K562 (cell line): ENCODE results near the gene PTCH2. TPM values are rescaled to one million over a fixed set of nuclear protein-coding genes. Genes with fewer than 3 reads are reported as not detected.
A peak's percentile ranks its signal among the peaks of the same experiment; 100 is the strongest.

Source experiments
- CC2D1A ChIP-seq: fragments of 450-650 bp; IDR thresholded peaks from 2 replicates; pipeline ENCODE4 v1.6.1; 2017; ENCODE audit warnings: mild to moderate bottlenecking
- CEBPG ChIP-seq, 3 experiments: fragments of 200-800 bp in 1 of 3; sonication (Bioruptor generic) in 1 of 3; sonication (generic) in 1 of 3; formaldehyde crosslinking in 1 of 3; IDR thresholded peaks in 2 of 3; conservative IDR thresholded peaks in 1 of 3; 2 replicates each; pipeline versions ENCODE4 v1.6.1 to v1.8.0; 2016 to 2022; ENCODE audit warnings: missing compliant biosample characterization in 2 of 3, missing genetic modification characterization in 2 of 3, mild to moderate bottlenecking in 1 of 3, missing genetic modification reagents in 1 of 3
- COPS2 ChIP-seq: fragments of 450-650 bp; conservative IDR thresholded peaks from 2 replicates; pipeline ENCODE4 v1.6.1; 2016; ENCODE audit warnings: mild to moderate bottlenecking, moderate library complexity
- CREB3 ChIP-seq: fragments of 450-650 bp; conservative IDR thresholded peaks from 2 replicates; pipeline ENCODE4 v1.6.1; 2016; ENCODE audit warnings: missing genetic modification characterization, low read depth, mild to moderate bottlenecking, missing compliant biosample characterization, moderate library complexity
- DPF2 ChIP-seq: fragments of 450-650 bp; IDR thresholded peaks from 2 replicates; pipeline ENCODE4 v1.6.1; 2016
- E2F3 ChIP-seq: fragments of 250-450 bp; sonication (Bioruptor Pico); IDR thresholded peaks from 2 replicates; pipeline ENCODE4 v1.4.0; 2020; ENCODE audit warnings: mild to moderate bottlenecking
- FOXA3 ChIP-seq, 2 experiments: fragments of 450-650 bp in 1 of 2; sonication (generic) in 1 of 2; formaldehyde crosslinking; IDR thresholded peaks in 1 of 2; conservative IDR thresholded peaks in 1 of 2; 2 replicates each; pipeline versions ENCODE4 v1.4.0 to v1.8.0; 2020 to 2022; ENCODE audit warnings: mild to moderate bottlenecking in 2 of 2, missing genetic modification reagents in 1 of 2
- FOXP1 ChIP-seq: sonication (generic); formaldehyde crosslinking; IDR thresholded peaks from 2 replicates; pipeline ENCODE4 v1.8.0; 2022; ENCODE audit warnings: mild to moderate bottlenecking, missing genetic modification reagents
- GTF2F1 ChIP-seq: IDR thresholded peaks from 2 replicates; pipeline ENCODE4 v1.6.1; 2011; ENCODE audit warnings: low read depth, low read length, improper control_type of control experiment
- HMG20A ChIP-seq: fragments of 450-650 bp; formaldehyde crosslinking; conservative IDR thresholded peaks from 2 replicates; pipeline ENCODE4 v1.4.0; 2020; ENCODE audit warnings: mild to moderate bottlenecking, mixed read lengths
- JUND ChIP-seq, 2 experiments: IDR thresholded peaks; 2 replicates in 1 of 2; 3 replicates in 1 of 2; pipeline ENCODE4 v1.6.1; 2011; ENCODE audit warnings: borderline replicate concordance in 2 of 2, low read depth in 2 of 2, low read length in 2 of 2, improper control_type of control experiment in 1 of 2, missing biosample characterization in 1 of 2, missing genetic modification characterization in 1 of 2, missing genetic modification reagents in 1 of 2
- KLF1 ChIP-seq: fragments of 450-650 bp; IDR thresholded peaks from 2 replicates; pipeline ENCODE4 v1.6.1; 2016; ENCODE audit warnings: missing genetic modification characterization, missing compliant biosample characterization
- MNT ChIP-seq, 2 experiments: fragments of 450-650 bp; conservative IDR thresholded peaks; 2 replicates each; pipeline ENCODE4 v1.6.1; 2017; ENCODE audit warnings: mild to moderate bottlenecking in 2 of 2, moderate library complexity in 2 of 2
- PHB ChIP-seq: fragments of 250-450 bp; sonication (Bioruptor Pico); IDR thresholded peaks from 2 replicates; pipeline ENCODE4 v1.5.0; 2021
- PML ChIP-seq: IDR thresholded peaks from 2 replicates; pipeline ENCODE4 v1.6.1; 2012; ENCODE audit warnings: low read length, inconsistent platforms
- POU5F1 ChIP-seq: fragments of 150-350 bp; IDR thresholded peaks from 2 replicates; pipeline ENCODE4 v1.6.1; 2014; ENCODE audit warnings: borderline replicate concordance, low read length, low read depth, mild to moderate bottlenecking; ENCODE audit not compliant: partially characterized antibody
- TAF7 ChIP-seq: fragments of 450-650 bp; IDR thresholded peaks from 2 replicates; pipeline ENCODE4 v1.6.1; 2016; ENCODE audit warnings: missing genetic modification characterization, missing compliant biosample characterization
- XRCC3 ChIP-seq: fragments of 450-650 bp; IDR thresholded peaks from 2 replicates; pipeline ENCODE4 v1.6.1; 2017; ENCODE audit warnings: mild to moderate bottlenecking, moderate library complexity
- ZKSCAN1 ChIP-seq: fragments of 150-350 bp; IDR thresholded peaks from 2 replicates; pipeline ENCODE4 v1.6.1; 2016; ENCODE audit warnings: low read depth, low read length
- ZNF23 ChIP-seq: fragments of 250-450 bp; sonication (Bioruptor Pico); IDR thresholded peaks from 2 replicates; pipeline ENCODE4 v1.4.0; 2020; ENCODE audit warnings: mild to moderate bottlenecking
- ZNF668 ChIP-seq: fragments of 250-450 bp; sonication (Bioruptor Pico); IDR thresholded peaks from 2 replicates; pipeline ENCODE4 v1.8.0; 2022; ENCODE audit warnings: mild to moderate bottlenecking, inconsistent platforms
- ZNF740 ChIP-seq, 3 experiments: fragments of 200-800 bp in 1 of 3; sonication (Bioruptor generic) in 1 of 3; sonication (generic) in 1 of 3; formaldehyde crosslinking in 1 of 3; IDR thresholded peaks; 2 replicates each; pipeline versions ENCODE4 v1.6.1 to v1.8.0; 2016 to 2022; ENCODE audit warnings: mild to moderate bottlenecking in 2 of 3, missing compliant biosample characterization in 2 of 3, missing genetic modification characterization in 2 of 3, missing genetic modification reagents in 1 of 3
- ZNF77 ChIP-seq: fragments of 250-450 bp; sonication (Bioruptor Pico); IDR thresholded peaks from 2 replicates; pipeline ENCODE4 v1.5.0; 2020
- ZZZ3 ChIP-seq: fragments of 450-650 bp; IDR thresholded peaks from 2 replicates; pipeline ENCODE4 v1.6.1; 2016; ENCODE audit warnings: antibody characterized with exemption, mild to moderate bottlenecking, moderate library complexity
- polyA plus RNA-seq, 8 experiments: library from polyadenylated mRNA; depleted of rRNA in 4 of 8; stranded (reverse) in 5 of 8; unstranded in 3 of 8; fragments of >200 nt; fragmentation: Nextera tagmentation in 2 of 8; fragmentation: Illumina TruSeq in 1 of 8; extraction: Ambion mirVana in 2 of 8; extraction: Trizol in 1 of 8; gene quantifications; 2 replicates each; pipeline versions ENCODE4 v1.2.1 to v1.2.3, GENCODE V29; 2011 to 2014; ENCODE audit warnings: inconsistent platforms in 1 of 8, missing spikeins in 1 of 8
- total RNA-seq, 7 experiments: library from RNA; depleted of rRNA in 6 of 7; stranded (reverse); fragments of >200 nt in 6 of 7; fragmentation: Illumina TruSeq in 2 of 7; extraction: Trizol in 2 of 7; gene quantifications; 2 replicates each; pipeline versions ENCODE4 v1.2.1 to v1.2.3, GENCODE V29; 2011 to 2021; ENCODE audit warnings: low replicate concordance in 1 of 7

Gene PTCH2
- total and polyA plus RNA-seq, 9 of the 15 experiments (the other 6 are each of a cell fraction or from before 2014, with no cell fraction given) = 0.15 to 27.3 (median 0.48) TPM; not detected in 1

GRCh38 chr1:44778705-44779576, 64.1 kb downstream of the PTCH2 start (continued):
- TF ChIP-seq JUND (IDR thresholded peaks at IDR 0.05; ENCODE audit: borderline replicate concordance, low read depth, low read length) (no peak), JUND (tag; IDR thresholded peaks at IDR 0.05; ENCODE audit: borderline replicate concordance, low read depth, low read length) (no peak), ZZZ3 (no peak), POU5F1 (no peak), DPF2 (no peak), MNT (conservative IDR thresholded peaks at IDR 0.05) (no peak), CEBPG (CRISPR knock-in tag; IDR thresholded peaks at IDR 0.05) (no peak), CEBPG (tag; conservative IDR thresholded peaks at IDR 0.05 in 1 of 2, IDR thresholded peaks at IDR 0.05 in 1 of 2) (no peak), ZKSCAN1 (no peak), PHB (CRISPR knock-in tag) (no peak), TAF7 (tag) (no peak), ZNF77 (CRISPR knock-in tag) (no peak), E2F3 (CRISPR knock-in tag) (no peak), CREB3 (tag) (no peak), FOXP1 (CRISPR knock-in tag) (no peak), XRCC3 (no peak), ZNF23 (CRISPR knock-in tag) (no peak), ZNF740 (CRISPR knock-in tag; IDR thresholded peaks at IDR 0.05) (no peak), ZNF740 (tag; IDR thresholded peaks at IDR 0.05) (no peak), CC2D1A (no peak), HMG20A (no peak), FOXA3 (CRISPR knock-in tag; conservative IDR thresholded peaks at IDR 0.05 in 1 of 2, IDR thresholded peaks at IDR 0.05 in 1 of 2) (no peak), COPS2 (no peak), GTF2F1 (no peak), KLF1 (tag) (0 out of 2 replicates have a peak, but pooled peaks have one; percentile 28), ZNF668 (CRISPR knock-in tag) (no peak), PML (no peak)
